ENCODE data around the gene ANKRD45. TPM values are rescaled to one million over a fixed set of nuclear protein-coding genes. Genes with fewer than 3 reads are reported as not detected.

The ANKRD45 gene
- total and polyA plus RNA-seq, 2 of the 13 experiments (the other 11 are each of a cell fraction or from before 2014, with no cell fraction given): not detected

DNA sequence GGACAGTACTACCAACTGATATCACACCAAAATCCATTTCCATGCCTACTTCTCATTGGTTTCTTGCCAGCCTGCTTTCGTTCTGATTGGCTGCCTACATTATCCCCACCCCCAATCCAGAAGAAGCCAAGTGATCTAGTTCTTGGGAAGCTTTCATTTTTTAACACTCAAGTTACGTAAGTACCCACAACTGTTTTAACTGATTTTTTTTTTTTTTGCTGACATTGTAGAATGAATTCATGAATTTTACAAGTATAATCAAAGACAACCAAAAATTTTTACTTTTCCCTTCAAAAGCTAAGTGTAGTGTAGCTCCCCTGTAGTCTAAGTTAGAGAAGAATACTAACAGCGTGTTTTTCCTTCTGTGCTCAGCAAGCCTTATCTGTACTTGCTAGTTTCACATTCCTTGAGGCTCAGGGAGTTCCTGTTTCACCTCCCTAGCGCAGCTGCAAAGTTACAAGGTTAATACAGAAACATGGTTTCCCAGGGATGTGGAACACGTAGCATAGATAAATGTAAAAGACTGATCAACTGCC lies 66.5 kb downstream of the ANKRD45 start, which contains the start of gene SLC9C2:
Gene SLC9C2 (minus strand): TSS at position 17 of the 536 bp plus-strand sequence. CDS start 1,296 bp downstream, outside the sequence.
- no peak for FAIRE-seq
- Histone ChIP-seq H4K20me1 (ENCODE audit: insufficient read depth, low read length) (no peaks in the 10 kb centered on the region), H3K9me3 (ENCODE audit: low read length) (no peaks in the 10 kb centered on the region), H3K36me3 (replicated peaks in 1 of 2; ENCODE audit: control insufficient read depth in 1 of 2, insufficient read depth in 2 of 2, low read length in 2 of 2) (no peaks in the 10 kb centered on the region), H3K4me2 (ENCODE audit: low read depth, low read length) (peak within 1 kb of the TSS; percentile 22; the same call in 1 of the 2 replicates), H3K27me3 (ENCODE audit: control insufficient read depth in 1 of 2, insufficient read depth in 2 of 2, low read length in 2 of 2) (no peaks in the 10 kb centered on the region; a peak in 1 of 5 replicates), H2AFZ (ENCODE audit: low read length) (no peak within 1 kb of the TSS), H3K4me3 (replicated peaks in 1 of 3; ENCODE audit: insufficient read depth in 1 of 3, low read depth in 2 of 3, low read length in 3 of 3) (no peak within 1 kb of the TSS), H3K4me1 (ENCODE audit: insufficient read depth, low read length) (no peaks in the 10 kb centered on the region), H3K9ac (ENCODE audit: insufficient read depth, low read depth, low read length) (no peak within 1 kb of the TSS), H3K27ac (ENCODE audit: extremely low read length, insufficient read depth, low read length) (no peak within 1 kb of the TSS), H3K79me2 (ENCODE audit: insufficient read depth, low read length) (no peaks in the 10 kb centered on the region)
- no peak for ATAC-seq
- ChIA-PET POLR2A (no interaction called here), CTCF (ENCODE audit: low intra/inter-chr PET ratio, low total read pairs) (no interaction called here)
- 35% methylated on average over 5 of the region's 5 CpGs for WGBS (ENCODE audit: low lambda C conversion rate)
- in situ Hi-C loops (cut with HindIII; ENCODE audit: extremely low pct_ligation_motif_present, low pct_unique_long_range_greater_than_20kb) (no loop called here), intact Hi-C loops (cut with micrococcal nuclease; ENCODE audit: unreplicated experiment) (no loop called here)
- no TSS peak for BruUV-seq (replicated peaks)
- DNase-seq (ENCODE audit: low spot score): no peak
- peak; percentile 55 to 82; a peak in 3 of 4 replicates for TF ChIP-seq MAFK (conservative IDR thresholded peaks at IDR 0.05 in 1 of 2, IDR thresholded peaks at IDR 0.05 in 1 of 2; ENCODE audit: low read length in 2 of 2)
- peak; percentile 73; the same call in 1 of the 2 replicates for TF ChIP-seq MAFF (IDR thresholded peaks at IDR 0.05; ENCODE audit: low read depth, low read length)
- TF ChIP-seq ATF5 (CRISPR knock-in tag; IDR thresholded peaks at IDR 0.05; ENCODE audit: low read depth): no peak

DNA sequence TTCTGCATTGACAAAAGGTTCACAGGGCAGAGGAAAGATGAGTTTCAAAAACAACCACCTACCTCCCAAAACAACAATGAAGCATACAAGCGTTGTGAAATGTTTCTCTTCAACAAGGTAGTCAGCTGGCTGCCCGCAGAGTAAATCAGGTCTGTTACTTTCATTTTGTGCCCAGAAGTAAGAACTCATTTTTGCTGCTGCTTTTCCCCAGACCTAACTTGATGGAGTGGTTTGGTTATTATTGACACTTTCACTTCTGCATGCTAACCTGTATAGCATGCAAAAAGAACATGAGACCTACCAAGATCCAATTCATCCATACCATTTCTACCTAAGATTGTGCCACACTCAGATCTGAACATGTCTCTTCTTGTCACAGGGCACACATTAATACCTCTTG lies 68.1 kb downstream of the ANKRD45 start:
- Histone ChIP-seq H3K4me1 (ENCODE audit: insufficient read depth, low read length) (no peaks in the 10 kb centered on the region), H3K4me3 (replicated peaks in 1 of 3; ENCODE audit: insufficient read depth in 1 of 3, low read depth in 2 of 3, low read length in 3 of 3) (no peak overlapping the region; a peak in 1 of 6 replicates), H3K36me3 (replicated peaks in 1 of 2; ENCODE audit: control insufficient read depth in 1 of 2, insufficient read depth in 2 of 2, low read length in 2 of 2) (no peaks in the 10 kb centered on the region), H2AFZ (ENCODE audit: low read length) (peak overlapping the region; percentile 46), H3K4me2 (ENCODE audit: low read depth, low read length) (peak overlapping the region; percentile 30; the same call in 1 of the 2 replicates), H3K27ac (ENCODE audit: extremely low read length, insufficient read depth, low read length) (no peak overlapping the region), H3K27me3 (ENCODE audit: control insufficient read depth in 1 of 2, insufficient read depth in 2 of 2, low read length in 2 of 2) (no peaks in the 10 kb centered on the region; a peak in 1 of 5 replicates), H3K9me3 (ENCODE audit: low read length) (no peaks in the 10 kb centered on the region), H3K79me2 (ENCODE audit: insufficient read depth, low read length) (no peaks in the 10 kb centered on the region), H3K9ac (ENCODE audit: insufficient read depth, low read depth, low read length) (no peak overlapping the region), H4K20me1 (ENCODE audit: insufficient read depth, low read length) (no peaks in the 10 kb centered on the region)
- no peak for ATAC-seq
- no peak for FAIRE-seq
- in situ Hi-C loops (cut with HindIII; ENCODE audit: extremely low pct_ligation_motif_present, low pct_unique_long_range_greater_than_20kb) (no loop called here), intact Hi-C loops (cut with micrococcal nuclease; ENCODE audit: unreplicated experiment) (no loop called here)
- BruUV-seq (replicated peaks): no TSS peak
- ChIA-PET POLR2A (no interaction called here), CTCF (ENCODE audit: low intra/inter-chr PET ratio, low total read pairs) (no interaction called here)
- no peak for TF ChIP-seq NR3C1 (CRISPR knock-in tag; IDR thresholded peaks at IDR 0.05)
- TF ChIP-seq ZNF552 (CRISPR knock-in tag; IDR thresholded peaks at IDR 0.05; ENCODE audit: borderline replicate concordance): no peak
- TF ChIP-seq ELF4 (CRISPR knock-in tag; IDR thresholded peaks at IDR 0.05; ENCODE audit: borderline replicate concordance): no peak
- no peak for TF ChIP-seq SAFB2 (CRISPR knock-in tag; IDR thresholded peaks at IDR 0.05; ENCODE audit: borderline replicate concordance, low read depth)
- TF ChIP-seq MYPOP (CRISPR knock-in tag; IDR thresholded peaks at IDR 0.05): no peak
- no peak for TF ChIP-seq RXRB (CRISPR knock-in tag; IDR thresholded peaks at IDR 0.05; ENCODE audit: borderline replicate concordance)
- TF ChIP-seq CCDC6 (CRISPR knock-in tag; IDR thresholded peaks at IDR 0.05): no peak
- no peak for DNase-seq (ENCODE audit: low spot score)
- 31% methylated on average over 2 of the region's 2 CpGs for WGBS (ENCODE audit: low lambda C conversion rate)
